Chondrocyte (in vitro differentiated cells): Measurements from ENCODE around the gene ITSN1. TPM values are rescaled to one million over a fixed set of nuclear protein-coding genes. Genes with fewer than 3 reads are reported as not detected.

Experiments
- DNase-seq: peaks from one replicate; pipeline ENCODE4 v3.0.0; 2021; ENCODE audit warnings: mixed read lengths, low spot score
- H3K27ac Mint-ChIP-seq: one replicate; pipeline ENCODE4 v1.8.0; 2021; ENCODE audit warnings: mild to moderate bottlenecking, moderate library complexity, mixed read lengths; ENCODE audit not compliant: unreplicated experiment
- H3K27me3 Mint-ChIP-seq: 2 replicates; pipeline ENCODE4 v1.8.0; 2021; ENCODE audit warnings: low read depth, mixed read lengths
- H3K36me3 Mint-ChIP-seq: 2 replicates; pipeline ENCODE4 v1.8.0; 2021; ENCODE audit warnings: low read depth, mixed read lengths
- H3K4me1 Mint-ChIP-seq: 2 replicates; pipeline ENCODE4 v1.8.0; 2021; ENCODE audit warnings: low read depth, mild to moderate bottlenecking, mixed read lengths
- H3K4me3 Mint-ChIP-seq: one replicate; pipeline ENCODE4 v1.8.0; 2021; ENCODE audit warnings: mild to moderate bottlenecking, moderate library complexity, mixed read lengths; ENCODE audit not compliant: unreplicated experiment
- H3K9me3 Mint-ChIP-seq: 2 replicates; pipeline ENCODE4 v1.8.0; 2021; ENCODE audit warnings: low read depth, mixed read lengths
- total RNA-seq: library from RNA; stranded (reverse); gene quantifications from 3 replicates; pipeline ENCODE4 v1.2.1, GENCODE V29; 2021
- TF ChIP-seq, protein P1 (sequence below): fragments of 200-600 bp; sonication (generic); IDR thresholded peaks from 2 replicates; pipeline ENCODE4 v1.5.0; 2021; ENCODE audit warnings: antibody characterized with exemption, mild to moderate bottlenecking, moderate library complexity

ITSN1 gene
- total RNA-seq, 1 donor from 2014 or later: 29.8 TPM

GRCh38 chr21:33874161-33874560 is 231.9 kb downstream of the ITSN1 start:
- H3K27ac Mint-ChIP-seq: no peak overlapping the region
- DNase-seq: peak; percentile 63
- H3K4me3 Mint-ChIP-seq: no peak overlapping the region
- no peaks in the 10 kb centered on the region for H3K9me3 Mint-ChIP-seq
- peaks cover 2% of the 10 kb centered on the region for H3K27me3 Mint-ChIP-seq
- TF ChIP-seq, protein P1, sequence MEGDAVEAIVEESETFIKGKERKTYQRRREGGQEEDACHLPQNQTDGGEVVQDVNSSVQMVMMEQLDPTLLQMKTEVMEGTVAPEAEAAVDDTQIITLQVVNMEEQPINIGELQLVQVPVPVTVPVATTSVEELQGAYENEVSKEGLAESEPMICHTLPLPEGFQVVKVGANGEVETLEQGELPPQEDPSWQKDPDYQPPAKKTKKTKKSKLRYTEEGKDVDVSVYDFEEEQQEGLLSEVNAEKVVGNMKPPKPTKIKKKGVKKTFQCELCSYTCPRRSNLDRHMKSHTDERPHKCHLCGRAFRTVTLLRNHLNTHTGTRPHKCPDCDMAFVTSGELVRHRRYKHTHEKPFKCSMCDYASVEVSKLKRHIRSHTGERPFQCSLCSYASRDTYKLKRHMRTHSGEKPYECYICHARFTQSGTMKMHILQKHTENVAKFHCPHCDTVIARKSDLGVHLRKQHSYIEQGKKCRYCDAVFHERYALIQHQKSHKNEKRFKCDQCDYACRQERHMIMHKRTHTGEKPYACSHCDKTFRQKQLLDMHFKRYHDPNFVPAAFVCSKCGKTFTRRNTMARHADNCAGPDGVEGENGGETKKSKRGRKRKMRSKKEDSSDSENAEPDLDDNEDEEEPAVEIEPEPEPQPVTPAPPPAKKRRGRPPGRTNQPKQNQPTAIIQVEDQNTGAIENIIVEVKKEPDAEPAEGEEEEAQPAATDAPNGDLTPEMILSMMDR: no peak
- no peaks in the 10 kb centered on the region for H3K36me3 Mint-ChIP-seq
- H3K4me1 Mint-ChIP-seq: peaks cover 9% of the 10 kb centered on the region

GRCh38 chr21:33875026-33875695 is 232.9 kb downstream of the ITSN1 start:
- Mint-ChIP-seq H3K9me3 (no peaks in the 10 kb centered on the region), H3K4me3 (no peak overlapping the region), H3K36me3 (no peaks in the 10 kb centered on the region), H3K27ac (no peak overlapping the region), H3K4me1 (peaks cover 9% of the 10 kb centered on the region), H3K27me3 (peaks cover 2% of the 10 kb centered on the region)
- peak; percentile 67 for DNase-seq
- TF ChIP-seq, protein P1: no peak

DNA sequence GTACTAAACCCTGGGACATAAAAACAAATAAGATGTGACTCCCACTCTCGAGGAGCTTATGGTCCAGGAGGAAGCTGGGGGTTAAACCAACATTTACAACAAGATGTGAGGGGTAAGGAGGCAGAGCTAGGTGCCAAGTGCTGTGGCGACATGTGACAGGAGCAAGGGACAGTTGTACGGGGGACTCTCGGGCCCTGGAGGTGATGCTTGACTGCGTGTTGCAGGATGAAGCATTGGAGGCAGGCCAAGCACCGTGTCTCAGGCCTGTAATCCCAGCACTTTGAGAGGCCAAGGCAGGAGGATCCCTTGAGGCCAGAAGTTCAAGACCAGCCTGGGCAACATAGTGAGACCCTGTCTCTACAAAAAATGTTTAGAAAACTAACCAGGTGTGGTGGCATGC is 236.5 kb downstream of the ITSN1 start:
- no peak overlapping the region for H3K27ac Mint-ChIP-seq
- H3K9me3 Mint-ChIP-seq: no peaks in the 10 kb centered on the region
- peaks cover 2% of the 10 kb centered on the region for H3K27me3 Mint-ChIP-seq

GRCh38 chr21:33880626-33881025 is 238.3 kb downstream of the ITSN1 start:
- no peak overlapping the region for H3K4me3 Mint-ChIP-seq

More for the DNA sequence above, 236.5 kb downstream of the ITSN1 start:
- TF ChIP-seq, protein P1: no peak
- H3K4me3 Mint-ChIP-seq: no peak overlapping the region
- DNase-seq: no peak
- no peaks in the 10 kb centered on the region for H3K36me3 Mint-ChIP-seq
- H3K4me1 Mint-ChIP-seq: peaks cover 28% of the 10 kb centered on the region

GRCh38 chr21:33881689-33882440 is 239.6 kb downstream of the ITSN1 start:
- peaks cover 34% of the 10 kb centered on the region for H3K4me1 Mint-ChIP-seq
- H3K27ac Mint-ChIP-seq: peak overlapping the region; percentile 14
- no peaks in the 10 kb centered on the region for H3K9me3 Mint-ChIP-seq
- DNase-seq: no peak
- TF ChIP-seq, protein P1: no peak
- H3K4me3 Mint-ChIP-seq: no peak overlapping the region
- H3K27me3 Mint-ChIP-seq: no peaks in the 10 kb centered on the region
- no peaks in the 10 kb centered on the region for H3K36me3 Mint-ChIP-seq

More at GRCh38 chr21:33880626-33881025, 238.3 kb downstream of the ITSN1 start:
- DNase-seq: no peak
- Mint-ChIP-seq H3K4me1 (peaks cover 34% of the 10 kb centered on the region), H3K27me3 (peaks cover 2% of the 10 kb centered on the region), H3K9me3 (no peaks in the 10 kb centered on the region), H3K36me3 (no peaks in the 10 kb centered on the region), H3K27ac (no peak overlapping the region)
- TF ChIP-seq, protein P1: no peak
